ENCODE data around the gene TMEM225B.
"Not testable (repeated sequence)": the region's sequence is repeated elsewhere in the genome, so short reads cannot be mapped to it uniquely, and the experiment has no call there.

Gene TMEM225B

GRCh38 chr7:99579281-99579955 is 18.6 kb upstream of the TMEM225B start:
- no peak for DNase-seq (ENCODE audit: low spot score)

- peak; percentile 68 for DNase-seq (ENCODE audit: low spot score)
Measured at GRCh38 chr7:99579956-99580777, 17.9 kb upstream of the TMEM225B start.

GRCh38 chr7:99580778-99581332 is 17.2 kb upstream of the TMEM225B start:
- DNase-seq (ENCODE audit: low spot score): not testable (repeated sequence)

GRCh38 chr7:99588868-99589267 is 9.2 kb upstream of the TMEM225B start:
- no peak for DNase-seq (ENCODE audit: low spot score)

- no peak for DNase-seq (ENCODE audit: low spot score)
Measured at GRCh38 chr7:99594948-99595745, 2.9 kb upstream of the TMEM225B start.

GRCh38 chr7:99596408-99596955 is 1.6 kb upstream of the TMEM225B start:
- DNase-seq (ENCODE audit: low spot score): no peak

- DNase-seq (ENCODE audit: low spot score): no peak
Measured at GRCh38 chr7:99599836-99600235, 1.8 kb downstream of the TMEM225B start.

GRCh38 chr7:99601656-99602310 is 3.7 kb downstream of the TMEM225B start:
- no peak for DNase-seq (ENCODE audit: low spot score)

- DNase-seq (ENCODE audit: low spot score): no peak
Measured at GRCh38 chr7:99605527-99605926, 7.5 kb downstream of the TMEM225B start.

- no peak for DNase-seq (ENCODE audit: low spot score)
Measured at GRCh38 chr7:99606531-99606930, 8.5 kb downstream of the TMEM225B start.

GRCh38 chr7:99607548-99607947 is 9.5 kb downstream of the TMEM225B start:
- no peak for DNase-seq (ENCODE audit: low spot score)

GRCh38 chr7:99614495-99614894 is 16.4 kb downstream of the TMEM225B start:
- no peak for DNase-seq (ENCODE audit: low spot score)

GRCh38 chr7:99615989-99616358 is 17.9 kb downstream of the TMEM225B start:
- DNase-seq (ENCODE audit: low spot score): no peak

GRCh38 chr7:99616359-99617191 is 18.5 kb downstream of the TMEM225B start, which contains the start of gene ZSCAN25:
ZSCAN25 (plus strand) TSS chr7:99616946; CDS start chr7:99619607, 2,661 bp downstream.
- peak; percentile 96 for DNase-seq (ENCODE audit: low spot score)

- no peak for DNase-seq (ENCODE audit: low spot score)
Measured at GRCh38 chr7:99617192-99617781, 19.2 kb downstream of the TMEM225B start.

GRCh38 chr7:99618726-99619125 is 20.7 kb downstream of the TMEM225B start:
- peak; percentile 34 for DNase-seq (ENCODE audit: low spot score)

GRCh38 chr7:99619571-99620130 is 21.6 kb downstream of the TMEM225B start:
- no peak for DNase-seq (ENCODE audit: low spot score)

GRCh38 chr7:99621271-99621670 is 23.2 kb downstream of the TMEM225B start:
- DNase-seq (ENCODE audit: low spot score): no peak

GRCh38 chr7:99622596-99622995 is 24.5 kb downstream of the TMEM225B start:
- DNase-seq (ENCODE audit: low spot score): no peak

Measured in GM03348 (cell line).